ENCODE results near the gene PHC2.

DNA sequence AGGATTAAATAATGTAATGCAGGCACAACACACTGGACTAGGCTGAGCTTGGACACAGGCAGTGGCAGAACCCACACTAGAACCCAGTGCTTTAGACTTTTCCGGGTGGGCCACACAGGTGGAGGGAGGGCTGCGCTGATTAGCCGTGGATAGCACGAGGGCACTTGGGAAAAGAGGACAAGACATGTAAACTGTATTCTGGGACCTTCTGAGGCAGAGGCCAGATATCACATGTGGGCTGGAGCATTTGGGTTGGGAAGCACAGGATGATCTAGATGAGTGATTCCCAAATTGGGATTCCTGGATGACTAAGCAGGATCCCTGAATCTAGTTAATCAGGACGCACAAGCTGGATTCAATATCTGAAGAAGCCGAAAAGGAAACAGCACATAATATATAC, 89.7 kb downstream of the PHC2 start:
- TF ChIP-seq, protein P1, sequence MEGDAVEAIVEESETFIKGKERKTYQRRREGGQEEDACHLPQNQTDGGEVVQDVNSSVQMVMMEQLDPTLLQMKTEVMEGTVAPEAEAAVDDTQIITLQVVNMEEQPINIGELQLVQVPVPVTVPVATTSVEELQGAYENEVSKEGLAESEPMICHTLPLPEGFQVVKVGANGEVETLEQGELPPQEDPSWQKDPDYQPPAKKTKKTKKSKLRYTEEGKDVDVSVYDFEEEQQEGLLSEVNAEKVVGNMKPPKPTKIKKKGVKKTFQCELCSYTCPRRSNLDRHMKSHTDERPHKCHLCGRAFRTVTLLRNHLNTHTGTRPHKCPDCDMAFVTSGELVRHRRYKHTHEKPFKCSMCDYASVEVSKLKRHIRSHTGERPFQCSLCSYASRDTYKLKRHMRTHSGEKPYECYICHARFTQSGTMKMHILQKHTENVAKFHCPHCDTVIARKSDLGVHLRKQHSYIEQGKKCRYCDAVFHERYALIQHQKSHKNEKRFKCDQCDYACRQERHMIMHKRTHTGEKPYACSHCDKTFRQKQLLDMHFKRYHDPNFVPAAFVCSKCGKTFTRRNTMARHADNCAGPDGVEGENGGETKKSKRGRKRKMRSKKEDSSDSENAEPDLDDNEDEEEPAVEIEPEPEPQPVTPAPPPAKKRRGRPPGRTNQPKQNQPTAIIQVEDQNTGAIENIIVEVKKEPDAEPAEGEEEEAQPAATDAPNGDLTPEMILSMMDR (IDR thresholded peaks at IDR 0.05; ENCODE audit: low read length): no peak
- TF ChIP-seq EZH2 (optimal IDR thresholded peaks at IDR 0.05; ENCODE audit: low read depth, low read length): no peak
